Memory B cell (primary cell): Measurements from ENCODE around the gene ARPC2.
A peak's percentile ranks its signal among the peaks of the same experiment; 100 is the strongest.

Source experiments
- ATAC-seq: fragments of 150-1000 bp; cut with Tn5 transposase; 2 replicates; pipeline ENCODE4 v1.10.0; 2021; ENCODE audit warnings: low read depth, mild to moderate bottlenecking, moderate library complexity
- DNase-seq, 2 donors: peaks; one replicate each; pipeline ENCODE4 v3.0.0; 2022; ENCODE audit warnings: low spot score in 2 of 2
- H3K27ac Mint-ChIP-seq: one replicate; pipeline ENCODE4 v1.8.0; 2022; ENCODE audit warnings: mild to moderate bottlenecking, moderate library complexity, mixed read lengths
- H3K27me3 Mint-ChIP-seq: one replicate; pipeline ENCODE4 v1.8.0; 2022; ENCODE audit warnings: mixed read lengths
- H3K36me3 Mint-ChIP-seq: one replicate; pipeline ENCODE4 v1.8.0; 2022; ENCODE audit warnings: mild to moderate bottlenecking, mixed read lengths
- H3K4me1 Mint-ChIP-seq: one replicate; pipeline ENCODE4 v1.8.0; 2022; ENCODE audit warnings: mixed read lengths
- H3K4me3 Mint-ChIP-seq: one replicate; pipeline ENCODE4 v1.8.0; 2022; ENCODE audit warnings: mild to moderate bottlenecking, moderate library complexity, mixed read lengths
- H3K9me3 Mint-ChIP-seq: one replicate; pipeline ENCODE4 v1.8.0; 2022; ENCODE audit warnings: mixed read lengths

ARPC2 gene

DNA sequence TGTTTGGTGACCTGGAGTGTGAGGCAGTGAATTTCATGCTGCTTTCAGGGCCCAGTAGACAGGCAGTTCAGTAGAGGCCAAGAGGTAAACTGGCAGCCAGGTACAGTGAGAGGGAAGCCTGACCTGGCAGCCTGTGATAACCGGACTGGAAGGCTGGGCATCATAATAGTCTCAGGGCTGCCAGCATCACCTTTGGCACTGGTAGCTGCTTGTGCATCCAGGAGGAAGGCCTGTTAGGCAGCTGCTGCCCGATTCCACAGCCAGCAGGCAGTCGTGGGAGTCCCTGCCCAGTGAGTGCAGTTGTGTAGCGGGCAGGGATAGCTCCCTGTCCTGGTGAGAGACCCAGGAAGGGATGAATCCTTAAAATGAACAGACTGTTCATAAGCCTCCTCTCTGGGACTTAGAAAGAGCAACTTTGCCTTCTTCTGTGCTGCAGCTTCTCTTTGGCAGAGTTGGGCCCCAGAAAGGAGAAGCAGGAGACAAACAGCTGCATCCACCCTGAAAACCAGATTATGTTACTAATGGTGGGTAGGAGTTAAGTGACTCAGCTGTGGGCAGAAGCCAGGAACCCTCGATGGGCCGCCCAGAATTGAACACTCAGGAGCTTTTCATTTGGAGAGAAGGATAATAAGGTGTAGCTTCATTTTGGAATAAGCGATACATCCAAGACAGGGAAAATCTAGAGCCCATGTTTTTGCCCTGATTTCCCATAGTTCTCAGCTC lies 35.7 kb downstream of the ARPC2 start:
- H3K36me3 Mint-ChIP-seq = peaks cover 37% of the 10 kb centered on the region
- peak overlapping the region; percentile 66 for H3K27ac Mint-ChIP-seq
- ATAC-seq (no peak), DNase-seq (no peak)
- no peaks in the 10 kb centered on the region for H3K27me3 Mint-ChIP-seq
- H3K4me3 Mint-ChIP-seq = no peak overlapping the region
- H3K9me3 Mint-ChIP-seq = no peaks in the 10 kb centered on the region
- peaks cover 4% of the 10 kb centered on the region for H3K4me1 Mint-ChIP-seq

DNA sequence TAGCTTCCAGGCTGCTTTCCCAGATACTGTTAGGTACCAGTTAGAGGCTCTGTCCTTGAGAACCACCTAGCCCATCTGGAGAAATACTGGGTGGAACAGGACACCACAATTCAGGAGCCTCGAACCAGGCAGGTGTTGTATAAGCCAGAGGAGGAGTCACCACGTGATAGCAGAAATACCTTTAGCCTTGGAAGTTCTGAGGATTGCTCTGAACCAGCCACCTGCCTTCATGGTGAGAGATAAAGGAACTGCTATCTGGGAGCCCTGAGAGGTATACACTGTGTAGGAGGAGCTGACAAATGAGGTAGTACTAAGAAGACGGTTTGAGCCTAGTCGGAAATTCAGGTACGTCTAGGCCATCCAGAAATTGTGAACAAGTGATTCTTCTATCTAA lies 36.2 kb downstream of the ARPC2 start:
- DNase-seq (no peak), ATAC-seq (no peak)
- Mint-ChIP-seq H3K4me3 (no peak overlapping the region), H3K9me3 (no peaks in the 10 kb centered on the region), H3K27me3 (no peaks in the 10 kb centered on the region), H3K36me3 (peaks cover 35% of the 10 kb centered on the region), H3K27ac (peak overlapping the region; percentile 66), H3K4me1 (peaks cover 6% of the 10 kb centered on the region)

- DNase-seq (no peak), ATAC-seq (no peak)
- no peaks in the 10 kb centered on the region for H3K9me3 Mint-ChIP-seq
- H3K4me1 Mint-ChIP-seq = peaks cover 18% of the 10 kb centered on the region
- no peak overlapping the region for H3K4me3 Mint-ChIP-seq
- peaks cover 19% of the 10 kb centered on the region for H3K36me3 Mint-ChIP-seq
- peak overlapping the region; percentile 88 for H3K27ac Mint-ChIP-seq
- no peaks in the 10 kb centered on the region for H3K27me3 Mint-ChIP-seq
Measured at GRCh38 chr2:218255446-218255845, 38.5 kb downstream of the ARPC2 start.

DNA sequence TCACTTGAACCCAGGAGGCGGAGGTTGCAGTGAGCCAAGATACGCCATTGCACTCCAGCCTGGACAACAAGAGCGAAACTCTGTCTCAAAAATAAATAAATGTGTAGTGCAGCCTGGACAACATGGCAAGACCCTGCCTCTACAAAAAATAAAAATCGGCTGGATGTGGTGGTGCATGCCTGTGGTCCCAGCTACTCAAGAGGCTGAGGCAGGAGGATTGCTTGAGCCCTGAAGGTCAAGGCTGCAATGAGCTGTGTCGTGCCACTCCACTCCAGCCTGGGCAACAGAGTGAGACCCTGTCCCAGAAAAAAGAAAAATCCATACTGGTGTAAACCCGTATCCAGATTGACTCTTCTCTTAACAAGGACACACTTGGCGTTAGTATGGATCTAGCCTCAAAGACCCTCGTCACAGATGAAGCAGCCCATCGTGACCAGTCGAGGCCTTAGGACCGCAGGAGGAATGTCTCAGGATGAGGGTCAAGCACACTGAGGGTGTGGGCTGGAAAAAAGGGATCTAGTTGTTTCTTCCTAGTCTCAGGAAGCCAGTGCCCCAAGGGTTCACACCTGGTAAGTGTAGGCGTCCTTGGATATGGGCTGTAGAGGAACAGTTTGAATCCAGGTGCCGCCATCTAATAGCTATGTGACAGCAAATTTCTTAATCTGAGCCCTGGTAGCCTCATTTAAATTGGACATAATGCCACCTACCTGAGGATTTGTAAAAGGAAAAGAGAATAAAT lies 39.8 kb downstream of the ARPC2 start:
- ATAC-seq (no peak), DNase-seq (no peak)
- Mint-ChIP-seq H3K4me3 (no peak overlapping the region), H3K4me1 (peaks cover 25% of the 10 kb centered on the region), H3K27me3 (no peaks in the 10 kb centered on the region), H3K9me3 (no peaks in the 10 kb centered on the region), H3K36me3 (peaks cover 15% of the 10 kb centered on the region), H3K27ac (peak overlapping the region; percentile 88)

DNA sequence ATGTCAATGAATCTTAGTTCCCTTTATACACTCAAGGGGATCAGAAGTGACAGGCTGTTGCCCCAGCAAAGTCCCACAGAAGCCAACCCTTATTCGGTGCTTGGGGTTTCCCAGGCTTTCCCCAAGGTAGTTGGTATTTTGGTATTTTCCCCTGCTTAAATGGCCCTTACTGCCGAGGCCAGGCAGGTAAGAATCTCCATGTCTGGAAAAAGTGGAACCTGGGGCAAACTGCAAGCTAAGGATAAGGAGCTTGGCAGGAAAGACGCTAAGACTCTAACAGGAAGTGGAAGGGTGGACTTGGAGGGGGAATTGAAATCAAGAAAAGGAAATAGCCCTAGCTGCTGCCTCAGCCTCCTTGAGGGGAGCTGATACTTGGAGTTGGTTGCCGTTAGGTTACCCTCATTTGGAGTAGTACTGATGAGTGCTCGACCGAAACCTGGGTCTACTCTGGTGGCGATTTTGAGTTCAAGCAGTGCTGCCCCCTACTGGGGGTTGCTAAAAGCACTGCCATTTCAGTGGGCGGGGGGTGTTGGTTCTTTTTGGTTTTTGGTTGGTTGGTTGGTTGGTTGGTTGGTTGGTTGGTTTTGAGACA lies 40.5 kb downstream of the ARPC2 start:
- ATAC-seq (peak; percentile 90), DNase-seq (peak; percentile 75 to 85)
- Mint-ChIP-seq H3K9me3 (no peaks in the 10 kb centered on the region), H3K4me3 (peak overlapping the region; percentile 47), H3K36me3 (peaks cover 12% of the 10 kb centered on the region), H3K4me1 (peaks cover 27% of the 10 kb centered on the region), H3K27ac (peak overlapping the region; percentile 88), H3K27me3 (no peaks in the 10 kb centered on the region)

- no peak for ATAC-seq
- Mint-ChIP-seq H3K27ac (peak overlapping the region; percentile 76), H3K9me3 (no peaks in the 10 kb centered on the region), H3K4me3 (peak overlapping the region; percentile 34), H3K27me3 (no peaks in the 10 kb centered on the region), H3K4me1 (peaks cover 32% of the 10 kb centered on the region), H3K36me3 (peaks cover 9% of the 10 kb centered on the region)
- DNase-seq = no peak
Measured at GRCh38 chr2:218259099-218259961, 42.3 kb downstream of the ARPC2 start.

- no peak for DNase-seq
- ATAC-seq = no peak
- H3K4me3 Mint-ChIP-seq = no peak overlapping the region
- no peak overlapping the region for H3K27ac Mint-ChIP-seq
- H3K27me3 Mint-ChIP-seq = no peaks in the 10 kb centered on the region
- peaks cover 5% of the 10 kb centered on the region for H3K36me3 Mint-ChIP-seq
- H3K9me3 Mint-ChIP-seq = no peaks in the 10 kb centered on the region
- peaks cover 32% of the 10 kb centered on the region for H3K4me1 Mint-ChIP-seq
Measured at GRCh38 chr2:218260166-218260565, 43.2 kb downstream of the ARPC2 start.

DNA sequence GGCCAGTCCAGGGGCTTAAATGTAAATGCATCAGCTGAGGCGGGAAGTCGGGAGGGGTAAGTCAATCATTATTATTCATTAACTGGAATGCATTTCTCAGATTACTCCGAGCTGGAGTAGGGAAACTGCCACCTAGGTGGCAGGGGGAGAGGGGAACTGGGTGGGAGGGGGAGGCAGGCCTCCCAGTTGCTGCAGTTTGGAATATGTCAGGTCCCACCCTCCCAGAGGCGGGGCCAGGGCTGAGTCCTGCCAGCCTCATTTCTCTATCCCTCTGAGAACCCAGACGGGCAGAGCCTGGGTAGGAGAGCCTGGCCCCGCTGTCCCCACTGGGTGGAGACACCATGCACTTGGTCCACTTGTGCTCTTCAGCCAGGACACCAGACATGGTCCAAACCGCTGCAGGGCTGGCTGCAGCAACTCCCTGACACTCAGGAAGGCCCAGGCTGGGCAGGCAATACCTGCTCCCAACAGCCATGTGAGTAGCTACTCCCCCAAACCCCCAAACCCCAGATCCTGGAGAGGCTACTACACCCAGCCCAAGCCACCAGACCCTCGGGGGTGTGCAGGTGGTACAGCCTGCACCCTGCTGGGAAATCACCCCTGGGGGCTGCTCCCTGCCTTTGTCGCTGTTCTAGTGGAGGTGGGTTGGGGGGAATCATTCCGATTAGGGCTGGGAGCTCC lies 43.9 kb downstream of the ARPC2 start, which contains the start of gene GPBAR1:
TSS of gene GPBAR1 (plus strand) at position 274 of the 681 bp plus-strand sequence. CDS start 1,710 bp downstream, outside the sequence.
- peaks cover 32% of the 10 kb centered on the region for H3K4me1 Mint-ChIP-seq
- H3K27me3 Mint-ChIP-seq = no peaks in the 10 kb centered on the region
- peak within 1 kb of the TSS; percentile 57 for H3K4me3 Mint-ChIP-seq
- DNase-seq (no peak), ATAC-seq (no peak)
- H3K36me3 Mint-ChIP-seq = peaks cover 8% of the 10 kb centered on the region
- peak within 1 kb of the TSS; percentile 76 for H3K27ac Mint-ChIP-seq
- no peaks in the 10 kb centered on the region for H3K9me3 Mint-ChIP-seq

DNA sequence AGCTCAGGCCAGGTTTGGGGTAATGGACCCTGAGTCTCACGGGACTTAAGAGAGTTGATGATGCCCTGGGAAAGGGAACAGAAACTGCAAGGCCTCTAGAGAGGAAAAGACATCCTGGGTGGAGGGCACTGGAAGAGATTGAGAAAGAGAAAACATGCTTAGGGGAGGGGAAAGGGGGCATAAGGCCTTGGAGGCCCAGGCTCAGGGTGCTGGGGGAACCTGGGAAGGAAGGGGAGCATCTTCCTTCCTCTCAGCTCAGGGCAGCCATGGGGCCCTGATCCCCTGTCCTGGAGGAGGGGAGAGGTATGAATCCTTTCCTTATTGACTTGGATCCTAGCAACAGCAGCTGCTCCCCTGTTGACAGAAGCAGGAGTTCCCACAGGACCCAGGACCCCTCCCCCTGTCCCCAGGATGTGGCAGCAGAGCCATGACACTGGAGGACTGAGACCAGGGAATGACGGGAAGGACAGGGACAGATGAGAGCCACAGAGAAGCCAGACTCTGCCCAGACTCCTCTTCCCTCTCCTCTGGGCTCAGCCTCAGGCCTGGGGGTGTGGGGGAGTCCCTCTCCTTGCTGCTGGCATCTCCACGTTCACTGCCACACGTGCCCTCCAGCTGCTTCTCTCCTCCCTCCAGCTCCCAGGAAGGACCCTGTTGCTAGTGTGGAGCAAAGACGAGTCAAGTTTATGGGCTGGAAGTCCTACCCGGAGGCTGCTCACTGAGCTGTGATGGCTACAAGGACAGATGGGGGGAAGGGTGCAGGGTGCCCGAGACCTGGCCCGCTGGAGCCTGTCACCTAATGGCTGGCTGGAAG lies 44.6 kb downstream of the ARPC2 start:
- H3K27ac Mint-ChIP-seq = peak overlapping the region; percentile 71
- H3K27me3 Mint-ChIP-seq = no peaks in the 10 kb centered on the region
- no peaks in the 10 kb centered on the region for H3K9me3 Mint-ChIP-seq
- DNase-seq (no peak), ATAC-seq (no peak)
- peak overlapping the region; percentile 57 for H3K4me3 Mint-ChIP-seq
- peaks cover 35% of the 10 kb centered on the region for H3K4me1 Mint-ChIP-seq
- H3K36me3 Mint-ChIP-seq = peaks cover 10% of the 10 kb centered on the region

DNA sequence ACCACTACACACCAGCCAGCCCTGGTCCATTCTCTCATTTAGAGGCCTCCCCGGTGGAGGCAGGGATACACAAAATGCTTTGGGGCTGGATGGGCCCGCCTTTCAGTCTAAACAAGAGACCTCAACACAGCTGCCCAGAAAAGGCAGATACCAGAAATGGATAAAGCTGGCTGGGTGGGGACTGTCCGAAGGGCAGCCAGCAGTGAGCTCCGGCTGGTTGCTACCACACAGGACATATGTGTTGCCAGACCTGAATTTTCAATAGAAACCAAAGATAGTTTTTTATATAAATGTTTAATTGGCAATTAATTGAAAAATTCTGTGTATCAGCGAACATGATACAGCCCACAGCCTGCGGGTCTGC lies 45.2 kb downstream of the ARPC2 start:
- Mint-ChIP-seq H3K9me3 (no peaks in the 10 kb centered on the region), H3K36me3 (peaks cover 13% of the 10 kb centered on the region), H3K27ac (peak overlapping the region; percentile 71), H3K4me3 (no peak overlapping the region), H3K27me3 (no peaks in the 10 kb centered on the region), H3K4me1 (peaks cover 37% of the 10 kb centered on the region)
- no peak for DNase-seq
- no peak for ATAC-seq

GRCh38 chr2:218262631-218263586 lies 45.9 kb downstream of the ARPC2 start:
- Mint-ChIP-seq H3K36me3 (peaks cover 17% of the 10 kb centered on the region), H3K27ac (no peak overlapping the region), H3K9me3 (no peaks in the 10 kb centered on the region), H3K4me1 (peaks cover 33% of the 10 kb centered on the region), H3K4me3 (no peak overlapping the region), H3K27me3 (no peaks in the 10 kb centered on the region)
- DNase-seq = no peak
- no peak for ATAC-seq
